Left kidney (tissue), 2 donors: Measurements from ENCODE around the gene PLEKHA4. TPM values are rescaled to one million over a fixed set of nuclear protein-coding genes. Genes with fewer than 3 reads are reported as not detected.
A peak's percentile ranks its signal among the peaks of the same experiment; 100 is the strongest.
"Not testable (repeated sequence)": the region's sequence is repeated elsewhere in the genome, so short reads cannot be mapped to it uniquely, and the experiment has no call there.

Source experiments
- DNase-seq: peaks from one replicate; pipeline ENCODE4 v3.0.0-alpha.2; 2013
- polyA plus RNA-seq: library from polyadenylated mRNA; unstranded; fragments of 120-200 nt; gene quantifications from one replicate; pipeline ENCODE4 v1.2.1, GENCODE V29; 2013; ENCODE audit not compliant: insufficient read length

Gene PLEKHA4
- polyA plus RNA-seq, 1 donor, result 23.1 TPM

- no peak for DNase-seq
These were observed 1.7 kb downstream of the PLEKHA4 start for GRCh38 chr19:48866692-48867091.

GRCh38 chr19:48862827-48863226 lies 5.6 kb downstream of the PLEKHA4 start:
- no peak for DNase-seq

GRCh38 chr19:48861313-48861712 lies 7.1 kb downstream of the PLEKHA4 start:
- DNase-seq, result no peak

- DNase-seq, result no peak
These were observed 8.5 kb downstream of the PLEKHA4 start for GRCh38 chr19:48859711-48860572.

- DNase-seq, result no peak
These were observed 9.3 kb downstream of the PLEKHA4 start for GRCh38 chr19:48858984-48859710.

- no peak for DNase-seq
These were observed 11.5 kb downstream of the PLEKHA4 start for GRCh38 chr19:48856921-48857320.

- DNase-seq, result no peak
These were observed 14.3 kb downstream of the PLEKHA4 start for GRCh38 chr19:48854103-48854502.

- no peak for DNase-seq
These were observed 14.9 kb downstream of the PLEKHA4 start for GRCh38 chr19:48853483-48853882.

GRCh38 chr19:48852292-48852691 lies 16.1 kb downstream of the PLEKHA4 start:
- no peak for DNase-seq

GRCh38 chr19:48846659-48847058 lies 21.8 kb downstream of the PLEKHA4 start:
- DNase-seq, result not testable (repeated sequence)

- DNase-seq, result no peak
These were observed 23.0 kb downstream of the PLEKHA4 start for GRCh38 chr19:48845384-48845783.

GRCh38 chr19:48844472-48844871 lies 23.9 kb downstream of the PLEKHA4 start:
- DNase-seq, result no peak

- DNase-seq, result peak; percentile 74
These were observed 25.6 kb downstream of the PLEKHA4 start for GRCh38 chr19:48842789-48843162.

- DNase-seq, result no peak
These were observed 26.8 kb downstream of the PLEKHA4 start for GRCh38 chr19:48841571-48841970.

GRCh38 chr19:48841047-48841446 lies 27.4 kb downstream of the PLEKHA4 start:
- DNase-seq, result no peak

- DNase-seq, result no peak
These were observed 30.7 kb downstream of the PLEKHA4 start for GRCh38 chr19:48837687-48838086.

GRCh38 chr19:48837051-48837524 lies 31.3 kb downstream of the PLEKHA4 start:
- DNase-seq, result peak; percentile 75

- DNase-seq, result peak; percentile 61
These were observed 32.1 kb downstream of the PLEKHA4 start, which contains the start of gene HSD17B14 for GRCh38 chr19:48836089-48837017. Gene HSD17B14 (minus strand): TSS chr19:48836491. CDS start chr19:48836411, 80 bp downstream.

- DNase-seq, result peak; percentile 91
These were observed 32.7 kb downstream of the PLEKHA4 start for GRCh38 chr19:48835734-48836088.

- no peak for DNase-seq
These were observed 34.4 kb downstream of the PLEKHA4 start for GRCh38 chr19:48833977-48834376.

- DNase-seq, result no peak
These were observed 35.4 kb downstream of the PLEKHA4 start for GRCh38 chr19:48833049-48833448.

- no peak for DNase-seq
These were observed 37.5 kb downstream of the PLEKHA4 start for GRCh38 chr19:48830965-48831364.
